ENCODE measurements around the gene PLA2G6. TPM values are rescaled to one million over a fixed set of nuclear protein-coding genes. Genes with fewer than 3 reads are reported as not detected.
"Not testable (repeated sequence)": the region's sequence is repeated elsewhere in the genome, so short reads cannot be mapped to it uniquely, and the experiment has no call there.

Gene PLA2G6
- total RNA-seq, 2 experiments from 2014 or later = 94.6 to 103 TPM

- peaks cover 14% of the 10 kb centered on the region for H3K4me1 Mint-ChIP-seq
- ATAC-seq (ENCODE audit: low read depth) = no peak
- POLR2A ChIA-PET = interaction anchor here (1.5 to 3.3 kb wide), 2 partner anchors 10 kb away, joined by 7 to 13 read pairs; partner anchors contain the start of genes MAFF and PLA2G6
- H3K9me3 Mint-ChIP-seq = no peaks in the 10 kb centered on the region
- peaks cover 3% of the 10 kb centered on the region for H3K27me3 Mint-ChIP-seq
- no peaks in the 10 kb centered on the region for H3K36me3 Mint-ChIP-seq
- no peak for DNase-seq
- no peak overlapping the region for H3K27ac Mint-ChIP-seq
- no peak overlapping the region for H3K4me3 Mint-ChIP-seq
These were observed 10.3 kb upstream of the PLA2G6 start for GRCh38 chr22:38191731-38192474.

- Mint-ChIP-seq H3K27ac (no peak overlapping the region), H3K36me3 (no peaks in the 10 kb centered on the region), H3K9me3 (no peaks in the 10 kb centered on the region), H3K27me3 (peaks cover 3% of the 10 kb centered on the region), H3K4me3 (no peak overlapping the region), H3K4me1 (peaks cover 12% of the 10 kb centered on the region)
- ATAC-seq (ENCODE audit: low read depth) (no peak), DNase-seq (no peak)
- POLR2A ChIA-PET = no interaction called here
These were observed 9.4 kb upstream of the PLA2G6 start for GRCh38 chr22:38191055-38191454.

- DNase-seq = no peak
- peaks cover 3% of the 10 kb centered on the region for H3K27me3 Mint-ChIP-seq
- H3K9me3 Mint-ChIP-seq = no peaks in the 10 kb centered on the region
- H3K27ac Mint-ChIP-seq = no peak overlapping the region
- H3K36me3 Mint-ChIP-seq = no peaks in the 10 kb centered on the region
- ATAC-seq (ENCODE audit: low read depth) = no peak
- peaks cover 12% of the 10 kb centered on the region for H3K4me1 Mint-ChIP-seq
- POLR2A ChIA-PET = no interaction called here
- no peak overlapping the region for H3K4me3 Mint-ChIP-seq
These were observed 9.0 kb upstream of the PLA2G6 start for GRCh38 chr22:38190581-38190980.

GRCh38 chr22:38189104-38189503, 7.5 kb upstream of the PLA2G6 start:
- Mint-ChIP-seq H3K4me3 (no peak overlapping the region), H3K9me3 (no peaks in the 10 kb centered on the region), H3K27me3 (peaks cover 8% of the 10 kb centered on the region), H3K27ac (no peak overlapping the region), H3K36me3 (no peaks in the 10 kb centered on the region), H3K4me1 (peaks cover 7% of the 10 kb centered on the region)
- ATAC-seq (ENCODE audit: low read depth) (no peak), DNase-seq (no peak)
- POLR2A ChIA-PET = no interaction called here

GRCh38 chr22:38187413-38188212, 6.0 kb upstream of the PLA2G6 start:
- POLR2A ChIA-PET = interaction anchor here (1.4 kb wide), 1 partner anchor 14 kb away, joined by 4 read pairs; the partner anchor contains the start of gene MAFF
- peaks cover 7% of the 10 kb centered on the region for H3K4me1 Mint-ChIP-seq
- H3K27me3 Mint-ChIP-seq = peaks cover 8% of the 10 kb centered on the region
- no peak for ATAC-seq (ENCODE audit: low read depth)
- no peak overlapping the region for H3K4me3 Mint-ChIP-seq
- no peak for DNase-seq
- no peaks in the 10 kb centered on the region for H3K9me3 Mint-ChIP-seq
- H3K27ac Mint-ChIP-seq = no peak overlapping the region
- no peaks in the 10 kb centered on the region for H3K36me3 Mint-ChIP-seq

- DNase-seq (no peak), ATAC-seq (ENCODE audit: low read depth) (no peak)
- no peak overlapping the region for H3K27ac Mint-ChIP-seq
- H3K4me1 Mint-ChIP-seq = peaks cover 8% of the 10 kb centered on the region
- POLR2A ChIA-PET = interaction anchor here (0.6 kb wide), 1 partner anchor 15 kb away, joined by 3 read pairs; no protein-coding TSS in a partner anchor
- H3K27me3 Mint-ChIP-seq = peaks cover 5% of the 10 kb centered on the region
- H3K4me3 Mint-ChIP-seq = no peak overlapping the region
- no peaks in the 10 kb centered on the region for H3K9me3 Mint-ChIP-seq
- no peaks in the 10 kb centered on the region for H3K36me3 Mint-ChIP-seq
These were observed 4.8 kb upstream of the PLA2G6 start for GRCh38 chr22:38186429-38186828.

GRCh38 chr22:38184788-38185187, 3.2 kb upstream of the PLA2G6 start:
- Mint-ChIP-seq H3K4me1 (peaks cover 24% of the 10 kb centered on the region), H3K27me3 (peaks cover 5% of the 10 kb centered on the region), H3K36me3 (peaks cover 6% of the 10 kb centered on the region), H3K4me3 (no peak overlapping the region), H3K9me3 (no peaks in the 10 kb centered on the region), H3K27ac (no peak overlapping the region)
- POLR2A ChIA-PET = no interaction called here
- ATAC-seq (ENCODE audit: low read depth) (no peak), DNase-seq (no peak)

- peaks cover 5% of the 10 kb centered on the region for H3K27me3 Mint-ChIP-seq
- peak overlapping the region; percentile 91 for H3K27ac Mint-ChIP-seq
- peak overlapping the region; percentile 95 for H3K4me3 Mint-ChIP-seq
- ATAC-seq (ENCODE audit: low read depth) (peak; percentile 35), DNase-seq (peak; percentile 57)
- POLR2A ChIA-PET = interaction anchor here (2.2 to 5.0 kb wide), 2 partner anchors 18 to 22 kb away, joined by 8 to 78 read pairs; partner anchors contain the start of gene MAFF
- H3K9me3 Mint-ChIP-seq = no peaks in the 10 kb centered on the region
- H3K4me1 Mint-ChIP-seq = peaks cover 49% of the 10 kb centered on the region
- H3K36me3 Mint-ChIP-seq = peaks cover 12% of the 10 kb centered on the region
These were observed 683 bp downstream of the PLA2G6 start for GRCh38 chr22:38180841-38181452.

GRCh38 chr22:38178605-38178937, 3.1 kb downstream of the PLA2G6 start:
- not testable (repeated sequence) for ATAC-seq (ENCODE audit: low read depth); DNase-seq; H3K27me3 Mint-ChIP-seq; H3K9me3 Mint-ChIP-seq; H3K4me3 Mint-ChIP-seq
- peak overlapping the region; percentile 58 for H3K27ac Mint-ChIP-seq
- POLR2A ChIA-PET = interaction anchor here (5.0 kb wide), 1 partner anchor 24 kb away, joined by 78 read pairs; the partner anchor contains the start of gene MAFF
- peaks cover 12% of the 10 kb centered on the region for H3K36me3 Mint-ChIP-seq
- peaks cover 56% of the 10 kb centered on the region for H3K4me1 Mint-ChIP-seq

- DNase-seq (no peak), ATAC-seq (ENCODE audit: low read depth) (no peak)
- Mint-ChIP-seq H3K27ac (no peak overlapping the region), H3K9me3 (no peaks in the 10 kb centered on the region), H3K36me3 (peaks cover 12% of the 10 kb centered on the region), H3K4me1 (peaks cover 61% of the 10 kb centered on the region), H3K4me3 (no peak overlapping the region), H3K27me3 (no peaks in the 10 kb centered on the region)
- POLR2A ChIA-PET = interaction anchor here (5.0 kb wide), 1 partner anchor 25 kb away, joined by 78 read pairs; the partner anchor contains the start of gene MAFF
These were observed 3.6 kb downstream of the PLA2G6 start for GRCh38 chr22:38177926-38178604.

- POLR2A ChIA-PET = interaction anchor here (0.8 to 5.0 kb wide), 2 partner anchors 11 to 25 kb away, joined by 3 to 78 read pairs; partner anchors contain the start of gene MAFF
- ATAC-seq (ENCODE audit: low read depth); H3K4me3 Mint-ChIP-seq; H3K27me3 Mint-ChIP-seq; H3K9me3 Mint-ChIP-seq; DNase-seq: not testable (repeated sequence)
- Mint-ChIP-seq H3K4me1 (peaks cover 63% of the 10 kb centered on the region), H3K27ac (peak overlapping the region; percentile 16), H3K36me3 (peaks cover 12% of the 10 kb centered on the region)
These were observed 4.1 kb downstream of the PLA2G6 start for GRCh38 chr22:38177571-38177925.

- Mint-ChIP-seq H3K4me1 (peaks cover 68% of the 10 kb centered on the region), H3K36me3 (peaks cover 12% of the 10 kb centered on the region), H3K9me3 (no peaks in the 10 kb centered on the region), H3K4me3 (peak overlapping the region; percentile 29), H3K27me3 (no peaks in the 10 kb centered on the region), H3K27ac (peak overlapping the region; percentile 64)
- DNase-seq = no peak
- ATAC-seq (ENCODE audit: low read depth) = no peak
- POLR2A ChIA-PET = interaction anchor here (0.7 to 1.1 kb wide), 5 partner anchors 11 to 27 kb away, joined by 3 to 13 read pairs (median 6); partner anchors contain the start of gene MAFF
These were observed 4.6 kb downstream of the PLA2G6 start for GRCh38 chr22:38177044-38177443.

All from activated naive CD8-positive, alpha-beta T cell treated with anti-CD3 and anti-CD28 coated beads, Interleukin-2, amount 10 ng/mL, durations not matched to agents 7 days and 5 days (primary cell).